Adrenal gland (tissue), 12 donors: ENCODE data around the gene SELENOM. TPM values are rescaled to one million over a fixed set of nuclear protein-coding genes. Genes with fewer than 3 reads are reported as not detected.
"Not testable (repeated sequence)": the region's sequence is repeated elsewhere in the genome, so short reads cannot be mapped to it uniquely, and the experiment has no call there.

Source experiments
- DNase-seq, 7 donors: peaks; one replicate each; pipeline ENCODE4 v3.0.0-alpha.2; 2019 to 2020
- H3K27ac ChIP-seq, 5 donors: fragments of 200-600 bp; sonication (generic) in 4 of 5; 1 replicate in 3 of 5; 2 replicates in 2 of 5; pipeline versions ENCODE4 v1.5.1 to v1.8.0; 2016 to 2020; ENCODE audit warnings: mild to moderate bottlenecking in 1 of 5
- H3K27me3 ChIP-seq: fragments of 200-600 bp; 2 replicates; pipeline ENCODE4 v1.8.0; 2021
- H3K36me3 ChIP-seq, 2 donors: fragments of 200-600 bp; replicated peaks in 1 of 2; 1 replicate in 1 of 2; 2 replicates in 1 of 2; pipeline versions ENCODE4 v1.5.1 to v1.8.0; 2018 to 2022
- H3K4me1 ChIP-seq, 2 donors: fragments of 200-600 bp; replicated peaks in 1 of 2; 1 replicate in 1 of 2; 2 replicates in 1 of 2; pipeline versions ENCODE4 v1.5.1 to v1.8.0; 2018 to 2021
- H3K4me3 ChIP-seq, 4 donors: fragments of 200-600 bp; sonication (generic) in 3 of 4; one replicate each; pipeline ENCODE4 v1.5.1; 2016 to 2018
- H3K9me3 ChIP-seq, 3 donors: fragments of 200-600 bp; sonication (generic) in 1 of 3; replicated peaks in 1 of 3; 1 replicate in 2 of 3; 2 replicates in 1 of 3; pipeline versions ENCODE4 v1.5.1 to v1.8.0; 2016 to 2021
- CTCF ChIP-seq, 6 experiments: fragments of 450-650 bp in 4 of 6; fragments of 200-600 bp in 2 of 6; sonication (generic) in 1 of 6; IDR thresholded peaks; 1 replicate in 5 of 6; 2 replicates in 1 of 6; pipeline versions ENCODE4 v1.5.1 to v1.8.0; 2016 to 2021; ENCODE audit warnings: antibody characterized with exemption in 6 of 6, mild to moderate bottlenecking in 2 of 6, moderate library complexity in 1 of 6
- POLR2A ChIP-seq, 2 donors: fragments of 450-650 bp; IDR thresholded peaks; one replicate each; pipeline ENCODE4 v1.6.1; 2017; ENCODE audit warnings: antibody characterized with exemption in 2 of 2, mild to moderate bottlenecking in 2 of 2, moderate library complexity in 1 of 2
- WGBS, 4 donors: extraction: QIAGEN DNeasy Blood & Tissue Kit in 2 of 4; methylation state at CpG; one replicate each; pipeline versions ENCODE4 v1.1.5 to v1.1.7; 2013 to 2017; 5-methylcytosine and 5-hydroxymethylcytosine counted together
- intact Hi-C, 2 donors: fragments of 100-400 bp; cut with DNase I; formaldehyde crosslinking; loops; one replicate each; pipeline versions ENCODE4 v1.14.1 to v1.15.0; 2022 to 2023
- polyA plus RNA-seq, 3 donors: library from polyadenylated mRNA; stranded (reverse); fragments of 200-250 nt in 2 of 3; fragments of 350-450 nt in 1 of 3; fragmentation: Illumina TruSeq in 1 of 3; extraction: RNeasy Lipid Tissue Mini Kit (QIAGEN cat#74804) in 1 of 3; gene quantifications; one replicate each; pipeline ENCODE4 v1.2.3, GENCODE V29; 2013 to 2014
- total RNA-seq, 9 donors: library from RNA; depleted of rRNA in 4 of 9; stranded (reverse); fragments of >200 nt in 4 of 9; fragments of 120-200 nt in 1 of 9; fragmentation: NEBNext Ultra II Directional in 1 of 9; extraction: Animal tissue kit (Norgen Biotek cat#: 25700) in 1 of 9; gene quantifications; one replicate each; pipeline versions ENCODE4 v1.1.0 to v1.2.4, GENCODE V29; 2013 to 2023
- donor health status: healthy with polysubstance abuse.
- donor health status: Bipolar disorder and iron deficiency.
- donor health status: DM: yes; HTN: yes; CAD: no.
- donor health status: DM: no; HTN: no; CAD: no.
- donor health status: DM: no; HTN: no; CAD: no.
- donor health status: DM: yes; HTN: yes; CAD: no.

Gene SELENOM
- total and polyA plus RNA-seq, 12 donors: 6.6 to 546 (median 121) TPM

- DNase-seq: no peak
- intact Hi-C loops: no loop called here
- WGBS, 4 donors: 73 to 80% (median 77%) methylated on average over 8 to 10 of the region's 10 CpGs
Observed at GRCh38 chr22:31097941-31098631, 9.3 kb downstream of the SELENOM start.

GRCh38 chr22:31097539-31097938, 9.8 kb downstream of the SELENOM start:
- H3K4me3 ChIP-seq, H3K27me3 ChIP-seq, intact Hi-C loops, H3K4me1 ChIP-seq, H3K9me3 ChIP-seq, H3K27ac ChIP-seq, DNase-seq: not testable (repeated sequence)
- peaks cover 0 to 60% of the 10 kb centered on the region in 2 donors for H3K36me3 ChIP-seq
- WGBS, 4 donors: 92 to 97% (median 94%) methylated on average over 5 of the region's 5 CpGs

More at GRCh38 chr22:31097941-31098631, 9.3 kb downstream of the SELENOM start:
- Histone ChIP-seq H3K4me3 (no peak overlapping the region), H3K36me3 (peaks cover 0 to 56% of the 10 kb centered on the region in 2 donors), H3K27ac (no peak overlapping the region), H3K9me3 (no peaks in the 10 kb centered on the region), H3K27me3 (no peaks in the 10 kb centered on the region), H3K4me1 (peaks cover 5% of the 10 kb centered on the region in 2 donors)
- TF ChIP-seq CTCF (IDR thresholded peaks at IDR 0.05) (no peak), POLR2A (IDR thresholded peaks at IDR 0.05) (no peak)

- Histone ChIP-seq H3K27me3 (no peaks in the 10 kb centered on the region), H3K27ac (peak overlapping the region in 1 of 5 donors; percentile 6), H3K4me3 (no peak overlapping the region), H3K9me3 (no peaks in the 10 kb centered on the region), H3K36me3 (peaks cover 0 to 68% of the 10 kb centered on the region in 2 donors), H3K4me1 (no peaks in the 10 kb centered on the region)
- TF ChIP-seq POLR2A (IDR thresholded peaks at IDR 0.05) (no peak), CTCF (IDR thresholded peaks at IDR 0.05) (no peak)
- intact Hi-C loops: no loop called here
- no peak for DNase-seq
- WGBS, 4 donors: 88 to 95% (median 91%) methylated on average over 17 to 27 of the region's 27 CpGs
Observed at GRCh38 chr22:31096657-31097279, 10.6 kb downstream of the SELENOM start.

DNA sequence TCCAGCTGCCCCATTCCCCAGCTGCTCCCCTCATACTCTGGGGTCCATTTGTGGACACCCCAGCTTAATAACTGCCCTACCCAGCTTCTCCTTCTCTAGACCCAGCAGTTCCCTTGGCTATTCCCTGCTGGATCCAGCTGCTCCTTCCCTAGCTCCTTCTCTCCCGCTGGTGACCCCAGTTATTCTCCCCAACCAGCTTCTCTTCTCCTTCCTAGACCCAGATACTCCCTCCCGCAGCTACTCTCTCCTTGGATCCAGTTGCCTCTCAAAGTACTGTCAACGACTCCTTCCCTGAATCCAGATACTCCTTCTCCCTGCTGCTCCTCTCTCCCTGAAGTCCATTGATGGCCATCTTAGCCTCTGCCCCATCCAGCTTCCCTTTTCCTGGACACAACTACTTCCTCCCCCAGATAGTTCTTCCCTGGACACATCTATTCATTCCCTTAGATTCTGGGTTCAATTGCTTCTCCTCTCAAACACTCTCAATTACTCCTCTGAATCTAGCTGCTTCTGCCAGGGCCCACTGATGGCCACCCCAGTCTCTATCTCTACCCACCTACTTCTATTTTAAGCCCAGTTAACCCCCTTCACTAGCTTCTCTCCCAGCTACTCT, 11.6 kb downstream of the SELENOM start:
- no peaks in the 10 kb centered on the region for H3K9me3 ChIP-seq
- TF ChIP-seq CTCF (IDR thresholded peaks at IDR 0.05) (no peak), POLR2A (IDR thresholded peaks at IDR 0.05) (no peak)
- no peak overlapping the region for H3K27ac ChIP-seq
- peaks cover 0 to 75% of the 10 kb centered on the region in 2 donors for H3K36me3 ChIP-seq
- H3K27me3 ChIP-seq: no peaks in the 10 kb centered on the region
- H3K4me3 ChIP-seq: no peak overlapping the region
- intact Hi-C loops: no loop called here
- no peaks in the 10 kb centered on the region for H3K4me1 ChIP-seq
- 89 to 95% (median 94%) methylated on average over 3 of the region's 3 CpGs for WGBS, 4 donors
- no peak for DNase-seq
